HepG2 (cell line): Measurements from ENCODE around the gene ABCC10. TPM values are rescaled to one million over a fixed set of nuclear protein-coding genes. Genes with fewer than 3 reads are reported as not detected.

Experiments used
- ATAC-seq: fragments of 200-7000 bp; cut with Tn5 transposase; 3 replicates; pipeline ENCODE4 v1.9.1; 2020; ENCODE audit warnings: mild to moderate bottlenecking, moderate library complexity
- BruUV-seq: library from RNA; stranded (reverse); fragments of 400-500 nt; replicated peaks from 2 replicates; lab custom pipeline; 2021; lab: Mats Ljungman, UMichigan
- CTCF ChIA-PET: fragments of 300-600 bp; formaldehyde crosslinking; extraction: SDS; loops from one replicate; lab custom pipeline; 2021; ENCODE audit warnings: low total read pairs, inconsistent platforms, low intra/inter-chr PET ratio; lab: Yijun Ruan, JAX
- POLR2A ChIA-PET: fragments of 350-600 bp; sonication (Branson Sonifier 250); formaldehyde crosslinking; loops from one replicate; lab custom pipeline; 2020; ENCODE audit warnings: antibody characterized with exemption, inconsistent platforms; lab: Yijun Ruan, JAX
- DNase-seq: peaks from one replicate; pipeline ENCODE4 v3.0.0-alpha.2; 2015; ENCODE audit warnings: low spot score
- FAIRE-seq: peaks from 3 replicates; lab custom pipeline; 2011; peaks lifted over from hg19 to GRCh38; lab: Jason Lieb, UNC
- H2AFZ ChIP-seq: one replicate; pipeline ENCODE4 v1.6.1; 2011; ENCODE audit warnings: low read length, inconsistent platforms
- H3K27ac ChIP-seq: fragments of 300-600 bp; 3 replicates; pipeline ENCODE4 v1.8.0; 2011; ENCODE audit warnings: mixed run types, mild to moderate bottlenecking, mixed read lengths, low read length, inconsistent platforms; ENCODE audit not compliant: insufficient read depth; ENCODE audit errors: extremely low read length
- H3K27me3 ChIP-seq, 2 experiments: fragments of 200-600 bp in 1 of 2; 2 replicates in 1 of 2; 3 replicates in 1 of 2; pipeline versions ENCODE4 v1.6.0 to v1.8.0; 2011; ENCODE audit warnings: low read length in 2 of 2, mild to moderate bottlenecking in 2 of 2, moderate library complexity in 2 of 2, inconsistent platforms in 1 of 2; ENCODE audit not compliant: insufficient read depth in 2 of 2, control insufficient read depth in 1 of 2
- H3K36me3 ChIP-seq, 2 experiments: fragments of 200-600 bp in 1 of 2; replicated peaks in 1 of 2; 2 replicates in 1 of 2; 3 replicates in 1 of 2; pipeline versions ENCODE4 v1.5.1 to v1.8.0; 2011; ENCODE audit warnings: low read length in 2 of 2, inconsistent platforms in 1 of 2; ENCODE audit not compliant: insufficient read depth in 2 of 2, control insufficient read depth in 1 of 2
- H3K4me1 ChIP-seq: 2 replicates; pipeline ENCODE4 v1.5.1; 2012; ENCODE audit warnings: low read length, inconsistent platforms; ENCODE audit not compliant: insufficient read depth
- H3K4me2 ChIP-seq: 2 replicates; pipeline ENCODE4 v1.6.0; 2011; ENCODE audit warnings: low read depth, low read length, inconsistent platforms
- H3K4me3 ChIP-seq, 3 experiments: fragments of 200-600 bp in 1 of 3; sonication (generic), shearing (Covaris generic) in 1 of 3; replicated peaks in 1 of 3; 2 replicates each; pipeline ENCODE4 v1.5.1; 2011 to 2016; ENCODE audit warnings: low read length in 3 of 3, inconsistent platforms in 2 of 3, low read depth in 2 of 3, mild to moderate bottlenecking in 2 of 3, control low read depth in 1 of 3, mixed read lengths in 1 of 3; ENCODE audit not compliant: insufficient read depth in 1 of 3
- H3K79me2 ChIP-seq: one replicate; pipeline ENCODE4 v1.6.1; 2011; ENCODE audit warnings: low read length, inconsistent platforms; ENCODE audit not compliant: insufficient read depth
- H3K9ac ChIP-seq: 2 replicates; pipeline ENCODE4 v1.6.0; 2011; ENCODE audit warnings: mild to moderate bottlenecking, low read depth, low read length, inconsistent platforms; ENCODE audit not compliant: insufficient read depth
- H3K9me3 ChIP-seq: 2 replicates; pipeline ENCODE4 v1.5.1; 2012; ENCODE audit warnings: mild to moderate bottlenecking, low read length
- H4K20me1 ChIP-seq: 2 replicates; pipeline ENCODE4 v1.6.0; 2011; ENCODE audit warnings: inconsistent platforms, mild to moderate bottlenecking, low read length, moderate library complexity; ENCODE audit not compliant: insufficient read depth
- CEBPB ChIP-seq: IDR thresholded peaks from 2 replicates; pipeline ENCODE4 v1.6.1; 2011; ENCODE audit warnings: low read depth, low read length, improper control_type of control experiment, borderline replicate concordance
- ERF ChIP-seq: IDR thresholded peaks from 2 replicates; pipeline ENCODE4 v1.6.1; 2018; ENCODE audit warnings: missing biosample characterization, missing genetic modification reagents
- IRX3 ChIP-seq: sonication (generic); formaldehyde crosslinking; IDR thresholded peaks from 2 replicates; pipeline ENCODE4 v1.8.1; 2023; ENCODE audit warnings: mild to moderate bottlenecking, low read depth, missing genetic modification reagents, borderline replicate concordance
- RNF219 ChIP-seq: sonication (generic); formaldehyde crosslinking; IDR thresholded peaks from 2 replicates; pipeline ENCODE4 v1.5.0; 2020; ENCODE audit warnings: mild to moderate bottlenecking, missing genetic modification reagents
- RXRA ChIP-seq: sonication (generic); formaldehyde crosslinking; IDR thresholded peaks from 2 replicates; pipeline ENCODE4 v1.5.1; 2020; ENCODE audit warnings: missing genetic modification reagents
- SNAPC2 ChIP-seq: sonication (generic); formaldehyde crosslinking; IDR thresholded peaks from 2 replicates; pipeline ENCODE4 v1.8.1; 2022; ENCODE audit warnings: mild to moderate bottlenecking, missing genetic modification reagents
- SP140L ChIP-seq: sonication (generic); formaldehyde crosslinking; IDR thresholded peaks from 2 replicates; pipeline ENCODE4 v1.4.0; 2020; ENCODE audit warnings: missing genetic modification reagents, borderline replicate concordance
- ZFP36L1 ChIP-seq: sonication (generic); formaldehyde crosslinking; IDR thresholded peaks from 2 replicates; pipeline ENCODE4 v1.8.0; 2022; ENCODE audit warnings: mild to moderate bottlenecking, missing genetic modification reagents, moderate library complexity
- ZFY ChIP-seq: sonication (generic); formaldehyde crosslinking; IDR thresholded peaks from 2 replicates; pipeline ENCODE4 v1.4.0; 2020; ENCODE audit warnings: missing genetic modification reagents
- ZNF180 ChIP-seq: sonication (generic); formaldehyde crosslinking; IDR thresholded peaks from 2 replicates; pipeline ENCODE4 v1.4.0; 2020; ENCODE audit warnings: low read depth, missing genetic modification reagents, borderline replicate concordance
- ZNF430 ChIP-seq: sonication (generic); formaldehyde crosslinking; IDR thresholded peaks from 2 replicates; pipeline ENCODE4 v1.9.0; 2021; ENCODE audit warnings: mild to moderate bottlenecking, missing genetic modification reagents
- ZNF616 ChIP-seq: sonication (generic); formaldehyde crosslinking; IDR thresholded peaks from 2 replicates; pipeline ENCODE4 v1.5.0; 2020; ENCODE audit warnings: low read depth, mild to moderate bottlenecking, missing genetic modification reagents
- ZNF678 ChIP-seq: sonication (generic); formaldehyde crosslinking; IDR thresholded peaks from 2 replicates; pipeline ENCODE4 v1.4.0; 2020; ENCODE audit warnings: mild to moderate bottlenecking, missing genetic modification reagents
- ZNF746 ChIP-seq: sonication (generic); formaldehyde crosslinking; IDR thresholded peaks from 2 replicates; pipeline ENCODE4 v1.8.0; 2022; ENCODE audit warnings: mild to moderate bottlenecking, missing genetic modification reagents
- WGBS: methylation state at CpG from one replicate; pipeline ENCODE4 v1.1.6; 2017; ENCODE audit warnings: low lambda C conversion rate; 5-methylcytosine and 5-hydroxymethylcytosine counted together
- in situ Hi-C: cut with HindIII; loops from 2 replicates; pipeline ENCODE4 v1.10.0; 2017; ENCODE audit warnings: low pct_unique_long_range_greater_than_20kb; ENCODE audit not compliant: extremely low pct_ligation_motif_present
- intact Hi-C: fragments of 100-400 bp; cut with micrococcal nuclease; formaldehyde crosslinking; loops from one replicate; pipeline ENCODE4 v1.10.0; 2022; ENCODE audit not compliant: unreplicated experiment
- polyA plus RNA-seq, 8 experiments: library from polyadenylated mRNA; depleted of rRNA in 3 of 8; stranded (reverse) in 7 of 8; unstranded in 1 of 8; fragments of >200 nt; fragmentation: Illumina TruSeq in 4 of 8; extraction: Trizol in 4 of 8; gene quantifications; 2 replicates each; pipeline versions ENCODE4 v1.2.1 to v1.2.3, GENCODE V29; 2011 to 2016; ENCODE audit warnings: low read depth in 4 of 8, missing spikeins in 1 of 8, mixed read lengths in 1 of 8; ENCODE audit not compliant: insufficient read depth in 1 of 8
- total RNA-seq, 5 experiments: library from RNA; depleted of rRNA; stranded (reverse); fragments of >200 nt; fragmentation: Illumina TruSeq; extraction: Trizol; gene quantifications; 2 replicates each; pipeline ENCODE4 v1.2.3, GENCODE V29; 2016; ENCODE audit warnings: low read depth in 1 of 5
- TF ChIP-seq, protein P1 (sequence below): sonication (generic); formaldehyde crosslinking; conservative IDR thresholded peaks from 2 replicates; pipeline ENCODE4 v1.8.0; 2022; ENCODE audit warnings: low read depth, missing genetic modification reagents

Gene ABCC10
- total and polyA plus RNA-seq, 2 of the 13 experiments (the other 11 are each of a cell fraction or from before 2014, with no cell fraction given): 16.0 to 24.3 TPM

- no peak overlapping the region for H3K4me3 ChIP-seq
- H2AFZ ChIP-seq: no peak overlapping the region
- in situ Hi-C loops: no loop called here
- H3K4me2 ChIP-seq: no peak overlapping the region
- no peak overlapping the region for H3K27ac ChIP-seq
- no peaks in the 10 kb centered on the region for H4K20me1 ChIP-seq
- peaks cover 21% of the 10 kb centered on the region for H3K4me1 ChIP-seq
- no peak for FAIRE-seq
- intact Hi-C loops: loop anchor here (1.0 kb wide), 1 partner anchor 8 kb away; no protein-coding TSS in a partner anchor
- no peaks in the 10 kb centered on the region for H3K79me2 ChIP-seq
- POLR2A ChIA-PET: interaction anchor here (0.7 kb wide), 1 partner anchor 27 kb away, joined by 3 read pairs; the partner anchor contains the start of gene ZNF318
- ATAC-seq: no peak
- H3K9me3 ChIP-seq: no peaks in the 10 kb centered on the region
- no peaks in the 10 kb centered on the region for H3K36me3 ChIP-seq
- TF ChIP-seq, protein P1, sequence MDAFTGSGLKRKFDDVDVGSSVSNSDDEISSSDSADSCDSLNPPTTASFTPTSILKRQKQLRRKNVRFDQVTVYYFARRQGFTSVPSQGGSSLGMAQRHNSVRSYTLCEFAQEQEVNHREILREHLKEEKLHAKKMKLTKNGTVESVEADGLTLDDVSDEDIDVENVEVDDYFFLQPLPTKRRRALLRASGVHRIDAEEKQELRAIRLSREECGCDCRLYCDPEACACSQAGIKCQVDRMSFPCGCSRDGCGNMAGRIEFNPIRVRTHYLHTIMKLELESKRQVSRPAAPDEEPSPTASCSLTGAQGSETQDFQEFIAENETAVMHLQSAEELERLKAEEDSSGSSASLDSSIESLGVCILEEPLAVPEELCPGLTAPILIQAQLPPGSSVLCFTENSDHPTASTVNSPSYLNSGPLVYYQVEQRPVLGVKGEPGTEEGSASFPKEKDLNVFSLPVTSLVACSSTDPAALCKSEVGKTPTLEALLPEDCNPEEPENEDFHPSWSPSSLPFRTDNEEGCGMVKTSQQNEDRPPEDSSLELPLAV: no peak
- TF ChIP-seq CEBPB: peak; percentile 60; the same call in 1 of the 2 replicates
- TF ChIP-seq, all 625 proteins: peak for 1
- 42% methylated on average over 6 of the region's 6 CpGs for WGBS
- Histone ChIP-seq H3K9ac (no peak overlapping the region), H3K27me3 (peaks cover 5 to 45% of the 10 kb centered on the region in 2 experiments; a peak in 4 of 5 replicates)
- BruUV-seq: no TSS peak
- CTCF ChIA-PET: no interaction called here
- no peak for DNase-seq
Observed at GRCh38 chr6:43396408-43397149, 30.8 kb upstream of the ABCC10 start.

GRCh38 chr6:43399932-43400487 lies 27.3 kb upstream of the ABCC10 start:
- in situ Hi-C loops (no loop called here), intact Hi-C loops (no loop called here)
- Histone ChIP-seq H3K9me3 (no peaks in the 10 kb centered on the region), H4K20me1 (no peaks in the 10 kb centered on the region), H2AFZ (no peak overlapping the region), H3K79me2 (no peaks in the 10 kb centered on the region), H3K27ac (no peak overlapping the region), H3K4me2 (no peak overlapping the region), H3K36me3 (no peaks in the 10 kb centered on the region), H3K27me3 (peaks cover 1 to 16% of the 10 kb centered on the region in 2 experiments; a peak in 2 of 5 replicates), H3K4me1 (peaks cover 8% of the 10 kb centered on the region; the same call in 1 of the 2 replicates), H3K4me3 (no peak overlapping the region), H3K9ac (no peak overlapping the region)
- 4% methylated on average over 3 of the region's 3 CpGs for WGBS
- POLR2A ChIA-PET: no interaction called here
- DNase-seq (no peak), FAIRE-seq (no peak), ATAC-seq (no peak)
- BruUV-seq: no TSS peak
- CTCF ChIA-PET: no interaction called here
- TF ChIP-seq SP140L (no peak), ERF (CRISPR knock-in tag) (no peak), ZNF678 (no peak), RNF219 (no peak), SNAPC2 (no peak), RXRA (no peak), ZNF746 (no peak), ZNF430 (no peak), IRX3 (CRISPR knock-in tag) (no peak), ZNF616 (CRISPR knock-in tag) (no peak), ZFY (no peak), ZNF180 (CRISPR knock-in tag) (no peak), ZFP36L1 (CRISPR knock-in tag) (no peak)
